Erythroblast (primary cell): ENCODE results near the gene AHR.

ENCODE experiments used
- GATA1 ChIP-seq: IDR thresholded peaks from 2 replicates; pipeline ENCODE4 v1.6.1; 2011; ENCODE audit warnings: low read depth, mild to moderate bottlenecking, control low read depth, low read length, moderate library complexity
- POLR2A ChIP-seq: IDR thresholded peaks from 2 replicates; pipeline ENCODE4 v1.6.1; 2011; ENCODE audit warnings: mild to moderate bottlenecking, low read length

GRCh38 chr7:17311952-17312351, 13.5 kb downstream of the AHR start:
- TF ChIP-seq POLR2A (no peak), GATA1 (no peak)
